H1 (cell line): ENCODE results near the gene THUMPD2. TPM values are rescaled to one million over a fixed set of nuclear protein-coding genes. Genes with fewer than 3 reads are reported as not detected.

Experiments used
- CTCF ChIA-PET: fragments of 300-600 bp; sonication (Branson Sonifier 250); formaldehyde crosslinking; loops from one replicate; lab custom pipeline; 2021; ENCODE audit not compliant: partially characterized antibody; lab: Charles Lee
- POLR2A ChIA-PET: fragments of 300-600 bp; sonication (Branson Sonifier 250); formaldehyde crosslinking; loops from one replicate; lab custom pipeline; 2021; ENCODE audit warnings: inconsistent platforms; ENCODE audit not compliant: partially characterized antibody; lab: Charles Lee
- DNase-seq, 2 experiments: peaks; one replicate each; pipeline versions ENCODE4 v3.0.0 to v3.0.0-alpha.2; 2010 to 2022; ENCODE audit warnings: low spot score in 2 of 2, low read depth in 1 of 2, mixed read lengths in 1 of 2
- FAIRE-seq: peaks from 2 replicates; lab custom pipeline; 2011; peaks lifted over from hg19 to GRCh38; lab: Jason Lieb, UNC
- H2AFZ ChIP-seq: 2 replicates; pipeline ENCODE4 v1.8.1; 2012; ENCODE audit warnings: low read length, inconsistent platforms
- H2AK5ac ChIP-seq: 2 replicates; pipeline ENCODE4 v1.6.1; 2013; ENCODE audit warnings: low read depth, low read length
- H2BK120ac ChIP-seq: replicated peaks from 2 replicates; pipeline ENCODE3; 2013; ENCODE audit warnings: low read depth, low read length, inconsistent platforms
- H2BK12ac ChIP-seq: 2 replicates; pipeline ENCODE4 v1.6.1; 2013; ENCODE audit warnings: low read depth, low read length
- H2BK15ac ChIP-seq: 2 replicates; pipeline ENCODE4 v1.6.1; 2013; ENCODE audit warnings: low read length
- H2BK20ac ChIP-seq: 2 replicates; pipeline ENCODE4 v1.6.1; 2013; ENCODE audit warnings: low read length
- H2BK5ac ChIP-seq: 2 replicates; pipeline ENCODE4 v1.6.1; 2013; ENCODE audit warnings: low read depth, low read length
- H3K14ac ChIP-seq: 2 replicates; pipeline ENCODE4 v1.6.1; 2013; ENCODE audit warnings: inconsistent platforms; ENCODE audit not compliant: insufficient read length
- H3K18ac ChIP-seq: 2 replicates; pipeline ENCODE4 v1.6.1; 2013; ENCODE audit warnings: low read length; ENCODE audit errors: extremely low read depth
- H3K23ac ChIP-seq: 2 replicates; pipeline ENCODE4 v1.6.1; 2013; ENCODE audit warnings: inconsistent platforms; ENCODE audit not compliant: insufficient read length
- H3K23me2 ChIP-seq: 2 replicates; pipeline ENCODE4 v1.6.1; 2013; ENCODE audit warnings: low read depth, low read length
- H3K27ac ChIP-seq: 2 replicates; pipeline ENCODE4 v1.6.1; 2011; ENCODE audit warnings: low read depth, low read length, inconsistent platforms
- H3K27me3 ChIP-seq, 4 experiments: replicated peaks in 1 of 4; 1 replicate in 1 of 4; 2 replicates in 3 of 4; pipeline versions ENCODE4 v1.6.1 to v1.8.1; 2011 to 2013; ENCODE audit warnings: low read length in 3 of 4, mild to moderate bottlenecking in 3 of 4, inconsistent platforms in 2 of 4, mixed read lengths in 2 of 4, moderate library complexity in 1 of 4; ENCODE audit not compliant: control insufficient read depth in 3 of 4, insufficient read depth in 3 of 4; ENCODE audit errors: extremely low read depth in 1 of 4
- H3K36me3 ChIP-seq, 4 experiments: 2 replicates each; pipeline versions ENCODE4 v1.6.1 to v1.8.1; 2011 to 2013; ENCODE audit warnings: mild to moderate bottlenecking in 4 of 4, low read length in 3 of 4, moderate library complexity in 2 of 4, control low read depth in 1 of 4, inconsistent platforms in 1 of 4; ENCODE audit not compliant: insufficient read depth in 4 of 4, control insufficient read depth in 2 of 4
- H3K4ac ChIP-seq: replicated peaks from 2 replicates; pipeline ENCODE3; 2013; ENCODE audit warnings: low read length, low read depth, mixed read lengths, inconsistent platforms; ENCODE audit not compliant: insufficient read length
- H3K4me1 ChIP-seq, 4 experiments: replicated peaks in 1 of 4; 1 replicate in 1 of 4; 2 replicates in 3 of 4; pipeline versions ENCODE4 v1.6.1 to v1.8.1; 2011 to 2013; ENCODE audit warnings: low read length in 3 of 4, inconsistent platforms in 2 of 4, mixed read lengths in 1 of 4; ENCODE audit not compliant: insufficient read depth in 4 of 4, control insufficient read depth in 3 of 4
- H3K4me2 ChIP-seq, 2 experiments: 2 replicates each; pipeline versions ENCODE4 v1.6.1 to v1.8.1; 2011 to 2013; ENCODE audit warnings: low read depth in 2 of 2, low read length in 2 of 2, control low read depth in 1 of 2, inconsistent platforms in 1 of 2, mild to moderate bottlenecking in 1 of 2; ENCODE audit not compliant: insufficient read depth in 1 of 2
- H3K4me3 ChIP-seq, 4 experiments: fragments of 200-600, 300-600 bp in 1 of 4; sonication (generic), shearing (Covaris generic), sonication (Bioruptor Twin) in 1 of 4; 2 replicates each; pipeline versions ENCODE4 v1.5.1 to v1.8.1; 2011 to 2016; ENCODE audit warnings: low read length in 4 of 4, low read depth in 3 of 4, control low read depth in 2 of 4, inconsistent platforms in 2 of 4, mild to moderate bottlenecking in 2 of 4, mixed read lengths in 1 of 4, moderate library complexity in 1 of 4; ENCODE audit not compliant: insufficient read depth in 2 of 4; ENCODE audit errors: extremely low read depth in 1 of 4
- H3K56ac ChIP-seq: replicated peaks from 2 replicates; pipeline ENCODE3; 2013; ENCODE audit warnings: low read depth, mild to moderate bottlenecking, mixed read lengths, low read length, inconsistent platforms; ENCODE audit not compliant: insufficient read length
- H3K79me1 ChIP-seq: 2 replicates; pipeline ENCODE4 v1.6.1; 2013; ENCODE audit warnings: low read depth, low read length, control low read depth
- H3K79me2 ChIP-seq, 2 experiments: 2 replicates each; pipeline versions ENCODE4 v1.6.1 to v1.8.1; 2012 to 2013; ENCODE audit warnings: low read length in 2 of 2, mild to moderate bottlenecking in 2 of 2, inconsistent platforms in 1 of 2; ENCODE audit not compliant: insufficient read depth in 2 of 2, control insufficient read depth in 1 of 2
- H3K9ac ChIP-seq, 4 experiments: replicated peaks in 1 of 4; 1 replicate in 1 of 4; 2 replicates in 3 of 4; pipeline versions ENCODE4 v1.6.1 to v1.8.1; 2011 to 2013; ENCODE audit warnings: low read depth in 3 of 4, low read length in 3 of 4, control low read depth in 2 of 4, mild to moderate bottlenecking in 2 of 4, moderate library complexity in 2 of 4, inconsistent platforms in 1 of 4; ENCODE audit errors: extremely low read depth in 1 of 4
- H3K9me3 ChIP-seq, 2 experiments: 2 replicates each; pipeline versions ENCODE4 v1.6.1 to v1.8.1; 2012 to 2013; ENCODE audit warnings: mild to moderate bottlenecking in 2 of 2, moderate library complexity in 2 of 2, control low read depth in 1 of 2, inconsistent platforms in 1 of 2, low read depth in 1 of 2, low read length in 1 of 2, mixed read lengths in 1 of 2; ENCODE audit not compliant: insufficient read depth in 2 of 2
- H4K20me1 ChIP-seq, 2 experiments: replicated peaks in 1 of 2; 2 replicates each; pipeline versions ENCODE3 to v1.8.1; 2011 to 2013; ENCODE audit warnings: inconsistent platforms in 2 of 2, low read length in 2 of 2, mild to moderate bottlenecking in 1 of 2; ENCODE audit not compliant: insufficient read depth in 2 of 2, control insufficient read depth in 1 of 2
- H4K5ac ChIP-seq: 2 replicates; pipeline ENCODE4 v1.6.1; 2013; ENCODE audit warnings: low read length, low read depth, mixed read lengths, inconsistent platforms; ENCODE audit not compliant: insufficient read length
- H4K8ac ChIP-seq: 2 replicates; pipeline ENCODE4 v1.8.0; 2013; ENCODE audit warnings: mild to moderate bottlenecking, moderate library complexity, low read length, inconsistent platforms; ENCODE audit not compliant: insufficient read depth; ENCODE audit errors: extremely low read depth
- H4K91ac ChIP-seq: replicated peaks from 2 replicates; pipeline ENCODE3; 2013; ENCODE audit warnings: low read length, mixed read lengths, inconsistent platforms; ENCODE audit not compliant: insufficient read length
- CBX8 ChIP-seq: fragments of 300-800, 300-1000 bp; sonication (generic); IDR thresholded peaks from 2 replicates; pipeline ENCODE4 v1.7.1; 2016; ENCODE audit warnings: low read depth, low read length, borderline replicate concordance
- CTBP2 ChIP-seq: IDR thresholded peaks from 2 replicates; pipeline ENCODE4 v1.7.0; 2011; ENCODE audit warnings: borderline replicate concordance, mild to moderate bottlenecking, moderate library complexity, mixed read lengths, low read length; ENCODE audit not compliant: insufficient read depth, insufficient read length
- EGR1 ChIP-seq: IDR thresholded peaks from 2 replicates; pipeline ENCODE4 v1.6.1; 2011; ENCODE audit warnings: low read depth, low read length, borderline replicate concordance
- MAX ChIP-seq: IDR thresholded peaks from 2 replicates; pipeline ENCODE4 v1.6.1; 2012; ENCODE audit warnings: inconsistent platforms
- NANOG ChIP-seq: IDR thresholded peaks from 2 replicates; pipeline ENCODE4 v1.6.1; 2011; ENCODE audit warnings: low read length, low read depth, mild to moderate bottlenecking, inconsistent platforms; ENCODE audit not compliant: insufficient read depth, poor library complexity, severe bottlenecking
- POLR2AphosphoS5 ChIP-seq: IDR thresholded peaks from 2 replicates; pipeline ENCODE4 v1.6.1; 2011; ENCODE audit warnings: low read depth, low read length
- RXRA ChIP-seq: IDR thresholded peaks from 2 replicates; pipeline ENCODE4 v1.6.1; 2011; ENCODE audit warnings: low read depth, mild to moderate bottlenecking, low read length, moderate library complexity; ENCODE audit not compliant: insufficient read depth
- SIN3A ChIP-seq, 2 experiments: IDR thresholded peaks in 1 of 2; conservative IDR thresholded peaks in 1 of 2; 2 replicates each; pipeline ENCODE4 v1.6.1; 2011 to 2012; ENCODE audit warnings: low read length in 2 of 2, improper control_type of control experiment in 1 of 2, low read depth in 1 of 2, mild to moderate bottlenecking in 1 of 2
- SIRT6 ChIP-seq: IDR thresholded peaks from one replicate; pipeline ENCODE4 v1.7.1; 2012; ENCODE audit warnings: low read length, inconsistent platforms
- SIX5 ChIP-seq: IDR thresholded peaks from 2 replicates; pipeline ENCODE4 v1.6.1; 2011; ENCODE audit warnings: mild to moderate bottlenecking, low read depth, low read length
- TAF1 ChIP-seq: IDR thresholded peaks from 2 replicates; pipeline ENCODE4 v1.6.1; 2011; ENCODE audit warnings: mild to moderate bottlenecking, low read depth, low read length
- WGBS, 2 experiments: shearing (Covaris generic) in 1 of 2; methylation state at CpG; one replicate each; pipeline versions ENCODE4 v1.1.6 to v1.1.7; 2013 to 2015; ENCODE audit warnings: low lambda C conversion rate in 2 of 2, mixed read lengths in 2 of 2, inconsistent platforms in 1 of 2, low coverage in 1 of 2, missing lambda C conversion rate in 1 of 2; ENCODE audit not compliant: insufficient replicate concordance in 2 of 2, insufficient coverage in 1 of 2, insufficient read length in 1 of 2; ENCODE audit errors: extremely low coverage in 1 of 2, missing lambda C conversion rate in 1 of 2; 5-methylcytosine and 5-hydroxymethylcytosine counted together
- polyA plus RNA-seq, 7 experiments: library from polyadenylated mRNA; depleted of rRNA in 3 of 7; stranded (reverse) in 5 of 7; unstranded in 2 of 7; fragments of >200 nt in 5 of 7; fragments of 200-250 nt in 2 of 7; gene quantifications; 1 replicate in 5 of 7; 2 replicates in 1 of 7; 4 replicates in 1 of 7; pipeline versions ENCODE4 v1.2.1 to v1.2.3, GENCODE V29; 2011 to 2013; ENCODE audit warnings: missing spikeins in 2 of 7, mixed read lengths in 2 of 7
- total RNA-seq: library from RNA; stranded (reverse); fragmentation: NEBNext Ultra II Directional; extraction: Animal tissue kit (Norgen Biotek cat#: 25700); gene quantifications from 2 replicates; pipeline ENCODE4 v1.2.1, GENCODE V29; 2021

The THUMPD2 gene
- total and polyA plus RNA-seq, 2 of the 8 experiments (the other 6 are each of a cell fraction or from before 2014, with no cell fraction given), result 8.6 to 17.0 TPM

GRCh38 chr2:39715822-39716221 lies 63.2 kb downstream of the THUMPD2 start:
- Histone ChIP-seq H3K4me1 (peaks cover 0 to 2% (median 0%) of the 10 kb centered on the region in 4 experiments; a peak in 1 of 7 replicates), H3K36me3 (no peaks in the 10 kb centered on the region), H2BK12ac (no peak overlapping the region), H2AK5ac (no peak overlapping the region), H3K9me3 (no peaks in the 10 kb centered on the region), H3K18ac (no peak overlapping the region), H3K9ac (no peak overlapping the region), H4K20me1 (no peaks in the 10 kb centered on the region), H2BK20ac (no peak overlapping the region), H3K4me3 (no peak overlapping the region), H3K4me2 (no peak overlapping the region), H3K27ac (no peak overlapping the region), H3K56ac (no peak overlapping the region), H3K23me2 (no peaks in the 10 kb centered on the region; the same call in 1 of the 2 replicates), H4K5ac (no peak overlapping the region), H3K4ac (no peak overlapping the region), H3K79me2 (no peaks in the 10 kb centered on the region), H4K8ac (no peak overlapping the region), H3K27me3 (no peaks in the 10 kb centered on the region), H2BK15ac (no peak overlapping the region), H2AFZ (no peak overlapping the region), H4K91ac (no peak overlapping the region), H3K14ac (no peak overlapping the region), H2BK5ac (no peak overlapping the region), H2BK120ac (no peak overlapping the region), H3K23ac (no peak overlapping the region), H3K79me1 (no peaks in the 10 kb centered on the region)
- ChIA-PET CTCF (interaction anchor here (0.6 to 12.0 kb wide), 3 partner anchors 9 to 642 kb away, joined by 3 to 103 read pairs (median 5); no protein-coding TSS in a partner anchor), POLR2A (no interaction called here)
- WGBS, 2 experiments, result 84% methylated on average over 3 of the region's 3 CpGs; no CpG with 5 or more reads in 1 of the 2 experiments
- TF ChIP-seq NANOG (no peak), TAF1 (no peak), SIRT6 (no peak), RXRA (no peak), POLR2AphosphoS5 (no peak), CTBP2 (no peak), EGR1 (no peak), SIX5 (no peak), MAX (no peak), SIN3A (conservative IDR thresholded peaks at IDR 0.05 in 1 of 2, IDR thresholded peaks at IDR 0.05 in 1 of 2; ENCODE audit: low read depth in 1 of 2, low read length in 2 of 2) (no peak), CBX8 (no peak)
- FAIRE-seq (no peak), DNase-seq (no peak)
